Right ventricle myocardium superior (tissue), 1 donor: ENCODE measurements around the gene SNRPF. TPM values are rescaled to one million over a fixed set of nuclear protein-coding genes. Genes with fewer than 3 reads are reported as not detected.
"Not testable (repeated sequence)": the region's sequence is repeated elsewhere in the genome, so short reads cannot be mapped to it uniquely, and the experiment has no call there.

ENCODE experiments used
- ATAC-seq: fragments of 200-7000 bp; cut with Tn5 transposase; one replicate; pipeline ENCODE4 v1.9.1; 2020; ENCODE audit warnings: mild to moderate bottlenecking; ENCODE audit not compliant: poor library complexity
- DNase-seq: peaks from one replicate; pipeline ENCODE4 v3.0.0-alpha.2; 2020
- intact Hi-C: fragments of 100-400 bp; cut with DNase I; formaldehyde crosslinking; loops from one replicate; pipeline ENCODE4 v1.11.2; 2022
- long read RNA-seq: library from polyadenylated mRNA; unstranded; transcript quantifications from one replicate; pipeline ENCODE4 v2.0.0, GENCODE V29; 2021
- total RNA-seq: library from RNA; stranded (reverse); fragmentation: NEBNext Ultra II Directional; extraction: Animal tissue kit (Norgen Biotek cat#: 25700); gene quantifications from one replicate; pipeline ENCODE4 v1.2.1, GENCODE V29; 2021
- donor health status: DM: no; HTN: yes; CAD: no; lungs with severe emphysema.

SNRPF gene
- 9.3 TPM for total RNA-seq
- long read RNA-seq, transcript SNRPF-201 (4 exons, 1,389 nt), result major isoform, 7 of 7 reads
- long read RNA-seq, partial matches to known transcripts, result 0 of 7 reads
- long read RNA-seq, other reads (novel, unspliced or antisense), result 0 of 7 reads

DNA sequence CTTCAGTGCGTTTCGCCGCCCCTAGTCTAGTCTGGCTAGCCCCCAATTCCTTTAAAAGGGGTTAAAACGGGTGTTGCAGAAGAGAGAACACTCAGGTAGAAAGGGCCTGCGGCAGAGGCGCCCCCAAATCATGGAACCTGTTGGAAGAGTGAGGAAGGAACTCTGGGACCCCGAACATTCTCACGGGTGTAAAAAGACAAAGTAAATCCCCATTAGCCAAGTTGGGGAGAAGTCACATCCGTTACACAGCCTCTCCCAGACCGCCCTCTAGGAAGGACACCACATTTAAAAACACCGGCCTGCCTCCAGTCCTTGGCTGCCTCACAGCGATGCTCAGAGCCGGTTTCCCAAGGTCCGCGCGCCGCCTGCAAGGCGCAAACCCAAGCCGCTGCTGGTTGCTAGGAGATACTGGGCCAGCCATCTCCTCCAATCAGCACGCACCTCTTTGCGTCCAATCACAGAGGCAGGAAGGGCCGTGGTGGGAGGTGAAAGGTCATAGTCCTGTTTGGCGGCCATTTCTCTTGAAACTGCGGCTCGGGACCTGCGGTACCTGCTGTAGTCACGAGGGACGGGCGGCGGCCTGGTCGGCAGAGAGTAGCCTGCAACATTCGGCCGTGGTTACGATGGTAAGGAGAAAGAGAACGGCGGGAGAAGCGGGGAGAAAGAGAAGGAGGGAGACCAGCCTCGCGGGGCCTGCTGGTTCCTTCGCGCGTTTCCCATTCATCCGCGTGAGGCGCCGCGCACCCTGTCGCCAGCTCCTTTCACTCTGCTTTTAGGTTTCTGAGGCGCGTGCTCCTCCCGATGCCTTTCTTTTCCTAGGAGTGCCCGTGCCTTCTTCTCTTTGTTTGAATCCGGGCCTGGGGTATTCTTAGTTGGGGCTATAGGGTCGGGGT lies at the start of gene SNRPF:
Gene SNRPF, plus strand, starts transcription at position 502 of the 893 bp plus-strand sequence. Its CDS starts 122 bp downstream, at position 624.
- intact Hi-C loops, result no loop called here
- DNase-seq (peak; percentile 95), ATAC-seq (peak; percentile 100)

DNA sequence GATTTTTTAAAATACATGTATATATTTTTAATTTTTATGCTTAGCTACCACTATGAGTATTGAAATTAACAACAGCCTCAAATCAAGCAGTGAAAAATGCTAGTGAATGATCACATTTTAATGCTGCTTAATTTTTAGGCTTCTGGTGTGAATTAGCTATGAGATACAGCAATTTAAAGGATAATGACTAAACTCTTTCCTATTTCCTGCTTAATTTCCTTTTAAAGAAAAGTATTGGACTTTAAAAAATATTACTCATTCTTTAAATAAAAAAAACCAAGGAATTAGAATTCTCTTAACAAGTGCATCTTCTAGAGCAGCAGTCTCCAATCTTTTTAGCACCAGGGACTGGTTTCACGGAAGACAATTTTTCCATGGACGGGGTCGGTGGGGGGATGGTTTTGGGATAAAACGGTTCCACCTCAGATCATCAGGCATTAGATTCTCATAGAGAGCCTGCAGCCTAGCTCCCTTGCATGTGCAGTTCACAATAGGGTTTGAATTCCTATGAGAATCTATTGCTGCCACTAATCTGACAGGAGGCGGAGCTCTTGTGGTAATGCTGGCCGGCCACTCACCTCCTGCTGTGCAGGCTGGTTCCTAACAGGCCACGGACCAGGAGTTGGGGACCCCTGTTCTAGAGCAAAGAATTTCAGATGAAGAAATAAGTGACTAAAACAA lies 49.6 kb upstream of the SNRPF start:
- no peak for ATAC-seq
- no peak for DNase-seq
- intact Hi-C loops, result no loop called here

DNA sequence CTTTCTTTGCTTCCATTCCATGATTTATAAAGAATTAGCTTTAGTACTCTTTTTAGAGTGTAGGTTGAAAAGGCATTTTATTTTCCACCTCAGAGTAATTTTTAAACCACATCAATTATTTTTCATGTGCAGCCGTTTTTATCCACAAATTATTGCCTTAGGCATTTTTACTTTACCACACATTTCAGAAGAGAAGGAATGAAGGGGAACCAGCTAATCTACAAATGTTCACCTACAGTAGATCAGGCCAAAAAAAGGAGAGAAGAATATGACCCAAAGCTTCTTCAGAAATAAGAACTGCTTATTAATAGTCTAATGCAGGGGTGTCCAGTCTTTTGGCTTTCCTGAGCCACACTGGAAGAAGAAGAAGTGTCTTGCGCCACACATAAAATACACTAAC lies 48.3 kb upstream of the SNRPF start:
- no peak for ATAC-seq
- DNase-seq, result no peak
- intact Hi-C loops, result no loop called here

DNA sequence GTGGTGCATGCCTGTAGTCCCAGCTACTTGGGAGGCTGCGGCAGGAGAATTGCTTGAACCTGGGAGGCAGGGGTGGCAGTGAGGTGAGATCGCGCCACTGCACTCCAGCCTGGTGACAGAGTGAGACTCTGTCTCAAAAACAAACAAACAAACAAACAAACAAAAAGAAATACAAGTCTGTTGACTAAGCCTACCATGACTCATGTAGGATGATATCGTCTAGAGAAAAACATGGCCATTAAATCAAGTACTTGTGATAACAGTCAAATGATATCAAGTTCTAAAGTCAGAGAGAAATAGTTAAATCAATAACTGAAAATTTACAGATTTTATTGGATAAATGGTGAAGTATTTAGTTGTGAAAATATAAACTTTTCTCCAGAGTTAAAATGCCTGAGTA lies 46.6 kb upstream of the SNRPF start:
- DNase-seq, intact Hi-C loops, ATAC-seq: not testable (repeated sequence)

DNA sequence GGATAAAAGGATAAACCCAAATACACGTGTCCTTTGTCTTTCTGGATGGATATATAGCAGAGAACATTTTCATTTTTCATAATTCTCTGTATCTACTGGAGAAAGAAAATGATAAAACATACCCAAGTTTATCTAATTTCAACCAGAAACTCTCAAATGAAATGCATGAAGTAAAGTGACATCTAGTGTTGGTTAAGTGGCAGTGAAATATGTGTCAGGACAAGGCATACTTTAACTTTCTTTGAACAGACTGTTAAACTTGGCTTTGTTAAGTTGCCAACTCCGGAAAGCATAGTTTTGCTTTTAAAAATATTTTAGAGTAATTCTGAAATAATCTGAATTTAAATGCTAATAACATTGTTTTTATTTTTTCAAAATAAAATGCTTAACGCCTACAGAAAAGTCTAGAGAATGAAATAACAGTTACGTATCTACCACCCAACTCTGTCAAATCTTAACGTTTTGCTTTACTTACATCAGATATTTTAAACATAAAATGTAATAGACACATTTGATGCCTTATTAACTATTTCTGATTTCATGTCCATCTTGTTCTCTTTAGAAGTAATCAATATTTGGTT lies 43.0 kb upstream of the SNRPF start:
- ATAC-seq, result peak; percentile 75
- intact Hi-C loops, result loop anchor here (2.0 kb wide), 1 partner anchor 233 kb away; no protein-coding TSS in a partner anchor
- no peak for DNase-seq

DNA sequence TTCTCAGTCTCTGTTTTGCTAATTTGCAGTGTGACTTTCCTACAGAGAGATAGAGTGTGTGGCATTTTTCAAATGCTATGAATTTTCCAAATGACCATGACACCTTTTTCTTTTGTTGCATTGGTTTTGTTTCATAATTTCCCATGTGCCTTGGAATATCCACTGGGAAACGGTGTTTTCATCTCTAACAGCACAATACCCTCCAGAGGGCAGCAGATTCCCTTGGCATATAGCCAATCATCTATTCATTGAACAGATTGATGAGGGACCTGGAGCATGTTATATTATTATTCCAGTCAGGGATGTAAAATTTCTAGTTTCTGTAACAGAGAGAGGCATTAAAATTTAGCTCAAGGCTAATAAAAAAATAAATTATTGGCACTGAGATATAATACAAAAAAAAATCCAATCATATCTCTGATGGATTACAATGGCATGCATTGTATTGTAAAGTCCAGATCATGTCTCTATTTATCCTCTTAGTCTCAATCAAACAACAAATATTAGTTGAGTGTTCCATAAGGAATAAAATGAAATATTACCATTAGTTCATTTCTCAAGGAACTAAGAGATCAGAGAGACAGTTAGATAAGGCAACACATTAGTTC lies 38.6 kb upstream of the SNRPF start:
- ATAC-seq (no peak), DNase-seq (no peak)
- intact Hi-C loops, result loop anchor here (10.0 kb wide), 1 partner anchor 175 kb away; the partner anchor contains the start of gene HAL

DNA sequence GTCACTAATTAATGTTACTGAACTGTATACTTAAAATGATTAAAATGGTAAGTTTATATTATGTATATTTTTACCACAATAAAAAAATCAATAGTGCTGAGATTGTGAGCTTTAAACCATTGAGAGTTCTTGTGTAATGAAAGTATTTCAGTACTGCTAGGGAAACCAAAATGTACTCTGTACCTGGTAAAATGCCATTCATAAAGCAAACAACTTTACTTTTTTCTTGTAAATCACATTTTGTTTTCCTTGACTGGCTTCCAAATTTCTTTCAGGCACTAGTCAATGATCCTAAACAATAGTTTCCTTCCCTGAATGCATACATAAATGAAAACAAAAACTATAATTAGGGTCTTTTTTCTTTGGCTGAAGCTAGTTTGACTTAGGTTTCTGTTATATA lies 29.4 kb upstream of the SNRPF start:
- intact Hi-C loops, result loop anchor here (10.0 kb wide), 1 partner anchor 165 kb away; the partner anchor contains the start of gene HAL
- no peak for DNase-seq
- no peak for ATAC-seq

DNA sequence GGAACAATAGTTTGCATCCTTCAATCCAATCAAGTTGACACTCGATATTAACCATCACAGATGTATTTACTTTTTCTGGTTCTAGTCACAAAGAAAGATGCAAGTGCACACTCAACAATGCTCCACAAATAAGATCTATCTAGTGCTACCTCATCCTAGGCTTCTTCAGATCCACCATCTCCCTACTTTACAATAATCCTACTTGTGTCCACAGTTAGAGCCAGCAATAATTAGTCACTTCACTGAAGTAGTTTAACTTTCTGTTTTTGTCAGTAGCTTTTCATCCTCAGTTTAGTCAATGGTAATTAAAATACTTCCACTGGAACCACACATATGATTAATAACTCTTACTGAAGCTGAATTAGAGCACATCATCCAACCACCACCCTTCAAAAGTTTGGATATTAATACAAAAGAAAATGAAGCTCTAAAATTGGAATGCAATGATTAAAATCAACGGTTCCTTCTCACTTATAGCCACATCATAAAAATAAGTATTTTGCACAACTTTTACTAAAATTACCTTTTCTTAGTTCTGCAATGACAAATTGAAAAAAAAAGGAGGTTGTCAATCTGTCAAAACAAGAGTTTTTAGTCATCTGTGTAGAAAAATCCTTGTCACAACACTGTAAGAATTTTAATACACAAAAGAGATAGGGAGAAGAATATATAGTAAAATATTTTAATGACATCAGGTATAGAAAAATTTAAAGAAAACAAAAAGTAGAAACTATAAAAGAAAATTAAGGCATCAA lies 28.2 kb upstream of the SNRPF start:
- ATAC-seq (no peak), DNase-seq (no peak)
- intact Hi-C loops, result no loop called here

DNA sequence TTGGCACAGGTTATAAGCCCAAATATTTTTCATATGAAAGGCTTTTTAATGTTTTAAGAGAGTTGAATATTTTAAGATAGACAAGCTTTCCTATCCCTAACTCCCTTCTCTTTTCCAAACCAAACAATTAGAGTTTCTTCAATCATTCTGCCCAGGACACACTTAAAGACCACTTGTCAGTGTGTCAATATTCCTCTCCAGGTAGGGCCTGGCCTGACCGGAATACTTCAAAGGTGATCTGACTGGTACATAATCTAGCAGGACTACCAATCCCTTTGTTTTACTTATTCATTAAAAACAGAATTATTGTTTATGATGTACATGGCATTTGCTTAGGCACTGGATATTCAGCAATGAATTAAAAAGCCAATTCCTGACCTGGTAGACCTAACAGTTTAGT lies 24.2 kb upstream of the SNRPF start:
- DNase-seq (no peak), ATAC-seq (no peak)
- intact Hi-C loops, result no loop called here

DNA sequence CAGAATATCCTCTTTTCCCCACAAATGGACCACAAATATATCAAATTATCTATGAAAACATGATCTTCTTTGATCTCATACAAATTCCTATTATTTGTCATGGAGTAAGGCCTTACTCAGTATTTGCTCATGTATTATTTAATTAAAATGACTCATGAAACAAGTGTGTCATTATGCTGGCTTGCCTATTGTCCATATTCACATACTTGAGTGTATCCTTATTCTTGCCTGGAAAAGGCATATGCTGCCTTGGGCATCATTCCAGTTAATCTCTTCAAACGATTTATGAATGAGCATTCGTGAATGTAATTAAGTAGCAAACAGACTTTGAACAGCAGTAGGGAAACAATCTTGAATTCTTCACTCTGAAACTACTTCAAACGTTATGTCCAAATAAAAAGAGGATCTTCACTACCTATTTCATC lies 22.6 kb upstream of the SNRPF start:
- no peak for DNase-seq
- ATAC-seq, result no peak
- intact Hi-C loops, result no loop called here

DNA sequence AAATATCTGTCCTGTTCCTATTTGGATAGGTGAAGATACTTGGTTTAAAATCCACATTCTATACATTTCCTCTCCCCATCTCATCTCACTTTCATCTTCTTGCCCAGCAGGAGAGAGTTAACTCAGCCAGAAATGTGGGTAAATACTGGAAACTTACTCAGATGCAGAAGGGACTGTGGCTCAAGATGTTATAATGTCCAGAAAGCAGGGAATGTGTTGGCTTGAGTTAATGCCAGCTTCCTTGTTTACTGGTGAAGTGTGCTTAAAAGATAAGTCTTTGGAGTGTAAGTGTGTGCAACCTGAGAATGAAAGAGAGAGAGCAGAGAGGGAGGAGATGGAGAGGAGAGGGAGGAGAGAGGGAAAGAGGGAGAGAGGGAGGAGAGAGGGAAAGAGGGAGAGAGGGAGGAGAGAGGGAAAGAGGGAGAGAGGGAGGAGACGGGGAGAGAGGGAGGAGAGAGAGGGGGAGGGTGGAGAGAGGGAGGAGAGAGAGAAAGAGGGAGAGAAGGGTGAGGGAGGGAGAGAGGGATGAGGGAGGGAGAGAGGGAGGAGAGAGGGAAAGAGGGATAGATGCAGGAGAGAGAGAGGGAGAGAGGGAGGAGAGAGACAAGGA lies 22.0 kb upstream of the SNRPF start:
- DNase-seq (no peak), ATAC-seq (no peak)
- intact Hi-C loops, result no loop called here

DNA sequence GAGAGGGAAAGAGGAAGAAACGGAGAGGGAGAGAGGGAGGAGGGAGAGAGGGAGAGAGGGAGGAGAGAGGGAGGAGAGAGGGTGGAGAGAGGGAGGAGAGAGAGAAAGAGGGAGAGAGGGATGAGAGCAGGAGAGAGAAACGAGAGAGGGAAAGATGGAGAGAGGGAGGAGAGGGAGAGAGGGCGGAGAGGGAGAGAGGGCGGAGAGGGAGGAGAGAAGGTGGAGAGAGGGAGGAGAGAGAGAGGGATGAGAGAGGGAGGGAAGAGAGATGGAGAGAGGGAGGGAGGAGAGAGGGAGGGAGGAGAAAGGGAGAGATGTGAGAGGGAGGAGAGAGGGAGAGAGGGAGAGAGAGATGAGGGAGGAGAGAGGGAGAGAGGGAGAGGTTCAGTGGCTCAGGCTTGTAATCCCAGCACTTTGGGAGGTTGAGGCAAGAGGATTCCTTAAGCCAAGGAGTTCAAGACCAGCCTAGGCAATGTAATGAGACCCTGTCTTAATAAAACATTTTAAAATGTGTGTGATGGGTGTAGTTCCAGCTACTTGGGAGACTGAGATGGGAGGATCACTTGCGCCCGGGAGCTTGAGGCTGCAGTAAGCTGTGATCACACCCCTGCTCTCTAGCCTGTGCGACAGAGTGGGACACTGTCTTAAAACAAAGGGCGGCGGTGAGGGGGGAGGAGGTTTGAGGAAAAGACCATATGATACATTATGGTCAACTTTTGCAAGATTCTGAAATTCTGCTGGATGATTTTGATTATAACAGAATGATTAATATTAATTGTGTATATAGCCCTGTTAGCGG lies 21.3 kb upstream of the SNRPF start:
- DNase-seq, result no peak
- no peak for ATAC-seq
- intact Hi-C loops, result no loop called here

DNA sequence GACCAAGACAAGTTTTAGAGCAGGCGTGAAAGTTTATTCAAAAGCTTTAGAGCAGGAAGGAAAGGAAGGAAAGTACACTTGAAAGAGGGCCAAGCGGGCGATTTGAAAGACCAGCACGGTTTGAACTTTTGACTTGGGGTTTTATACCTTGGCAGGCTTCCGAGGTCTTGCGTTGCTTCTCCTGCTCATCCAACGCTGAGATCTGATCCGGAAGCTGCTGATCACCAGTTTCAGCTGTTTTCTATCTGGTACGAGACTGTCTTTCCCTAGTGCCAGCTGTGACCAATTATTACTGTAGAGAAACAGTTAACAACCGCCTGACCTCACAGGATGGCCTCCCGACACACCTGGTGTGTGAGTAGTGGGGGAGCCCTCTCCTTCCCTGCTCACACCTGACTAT lies 20.6 kb upstream of the SNRPF start:
- intact Hi-C loops, result no loop called here
- ATAC-seq, result no peak
- DNase-seq, result no peak

DNA sequence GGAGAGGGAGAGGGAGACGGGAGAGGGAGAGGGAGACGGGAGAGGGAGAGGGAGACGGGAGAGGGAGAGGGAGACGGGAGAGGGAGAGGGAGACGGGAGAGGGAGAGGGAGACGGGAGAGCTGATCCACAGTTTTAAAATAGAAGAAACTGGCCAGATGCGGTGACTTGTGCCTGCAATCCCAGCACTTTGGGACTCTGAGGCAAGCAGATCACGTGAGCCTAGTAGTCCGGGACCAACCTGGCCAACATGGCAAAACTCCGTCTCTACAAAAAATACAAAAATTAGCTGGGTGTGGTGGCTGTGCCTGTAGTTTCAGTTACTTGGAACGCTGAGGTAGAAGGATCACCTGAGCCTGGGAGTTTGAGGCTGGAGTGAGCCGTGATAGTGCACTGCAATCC lies 16.3 kb upstream of the SNRPF start:
- intact Hi-C loops, DNase-seq, ATAC-seq: not testable (repeated sequence)

DNA sequence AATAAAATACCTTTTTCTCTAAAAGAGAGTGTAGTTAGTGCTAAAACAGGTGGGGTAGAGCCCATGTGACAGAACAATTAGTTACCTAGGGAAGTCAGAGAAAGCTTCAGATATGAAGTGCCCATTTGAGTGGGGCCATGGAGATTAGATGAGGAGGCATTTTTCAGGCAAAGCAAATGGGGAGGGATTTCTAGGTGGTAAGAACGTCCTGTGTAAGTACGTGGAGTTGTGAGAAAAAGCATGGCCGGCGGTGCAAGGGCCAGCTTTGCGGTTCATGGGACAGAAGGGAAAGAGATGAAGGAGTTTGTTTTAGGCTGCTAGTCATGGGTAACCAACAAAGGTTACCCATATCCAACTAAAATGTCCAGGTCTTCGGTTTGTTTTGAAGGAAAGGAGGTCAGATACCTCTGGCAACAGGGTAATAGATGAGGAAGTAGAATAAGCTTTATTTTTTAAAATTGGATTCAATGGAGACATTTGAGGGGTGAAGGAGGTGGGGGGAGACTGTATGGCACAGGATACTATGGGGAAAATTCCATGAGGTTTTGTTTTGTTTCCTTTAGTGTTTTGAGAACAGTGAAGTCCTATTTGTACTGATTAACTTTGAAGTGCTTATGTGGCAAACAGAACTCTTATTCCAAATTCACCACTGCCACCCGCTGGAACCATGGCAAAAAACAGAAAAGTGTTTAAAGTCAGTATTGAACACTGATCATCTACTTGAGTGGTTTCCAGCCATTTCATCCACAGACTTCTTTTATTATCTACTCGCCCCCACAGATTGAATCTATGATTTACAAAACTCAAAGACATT lies 10.0 kb upstream of the SNRPF start:
- intact Hi-C loops, result no loop called here

DNA sequence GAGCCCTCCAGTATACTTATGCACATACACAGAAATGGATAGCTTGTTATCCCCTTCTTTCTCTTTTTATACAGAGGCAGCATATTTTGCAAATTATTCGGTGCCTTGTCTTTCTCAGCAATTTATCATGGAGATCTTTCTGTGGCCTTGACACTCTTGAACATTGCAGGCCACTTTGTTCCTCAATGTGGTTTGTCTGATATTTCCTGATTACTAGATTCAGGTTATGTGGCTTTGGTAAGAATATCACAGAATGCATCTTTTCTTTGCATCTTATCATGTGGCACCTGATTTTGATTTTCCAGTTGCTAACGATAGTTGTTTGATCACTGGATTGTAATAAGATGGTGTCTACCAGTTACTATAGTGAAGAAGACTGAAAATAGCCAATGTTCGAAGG lies 7.1 kb upstream of the SNRPF start:
- DNase-seq (no peak), ATAC-seq (no peak)
- intact Hi-C loops, result no loop called here

More for the DNA sequence above, 10.0 kb upstream of the SNRPF start:
- DNase-seq (no peak), ATAC-seq (peak; percentile 34)
